ENCODE data around the gene PGPEP1.

Gene PGPEP1, protein sequence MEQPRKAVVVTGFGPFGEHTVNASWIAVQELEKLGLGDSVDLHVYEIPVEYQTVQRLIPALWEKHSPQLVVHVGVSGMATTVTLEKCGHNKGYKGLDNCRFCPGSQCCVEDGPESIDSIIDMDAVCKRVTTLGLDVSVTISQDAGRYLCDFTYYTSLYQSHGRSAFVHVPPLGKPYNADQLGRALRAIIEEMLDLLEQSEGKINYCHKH

DNA sequence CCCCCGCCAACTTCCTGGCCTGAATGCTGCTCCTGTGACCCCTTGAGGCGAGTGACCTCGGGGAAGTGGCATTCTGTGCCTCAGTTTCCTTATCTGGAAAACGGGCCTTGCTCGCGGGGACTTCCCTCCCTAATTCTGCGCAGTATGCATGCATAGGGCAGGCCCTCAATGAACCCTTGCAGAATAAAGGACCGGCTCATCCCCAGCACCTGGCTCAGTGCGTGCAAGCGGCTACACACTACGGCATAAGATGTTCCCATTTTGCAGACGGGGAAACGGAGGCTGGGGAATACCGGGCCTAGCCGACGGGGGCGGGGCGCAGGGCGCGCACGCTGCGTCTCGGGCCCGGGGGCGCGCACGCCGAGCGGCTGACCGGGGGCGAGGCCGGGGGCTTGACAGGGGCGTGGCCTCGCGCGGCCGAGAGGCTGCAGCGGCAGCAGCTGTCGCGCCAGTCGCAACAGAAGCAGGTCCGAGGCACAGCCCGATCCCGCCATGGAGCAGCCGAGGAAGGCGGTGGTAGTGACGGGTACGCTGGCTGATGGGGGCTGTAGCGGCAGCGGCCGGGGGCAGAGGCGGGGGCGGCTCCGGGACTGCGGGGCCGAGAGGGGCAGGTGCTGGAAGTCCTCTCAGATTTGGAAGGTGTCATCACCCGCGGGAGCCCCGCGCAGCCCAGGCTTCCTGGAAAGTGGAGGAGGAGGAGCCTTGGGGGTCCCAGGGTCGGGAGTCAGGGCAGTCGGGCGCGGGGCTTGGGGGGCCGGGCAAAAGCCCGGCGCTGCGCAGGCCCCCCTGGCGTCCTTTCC, at the start of gene PGPEP1:
Gene PGPEP1 (plus strand): TSS at position 409 of the 800 bp plus-strand sequence. CDS start 84 bp downstream, at position 493.
- H3K4me3 ChIP-seq (ENCODE audit: low read length) = peak within 1 kb of the TSS; percentile 73
- DNase-seq (ENCODE audit: low read depth) = no peak
- TF ChIP-seq, protein P1, sequence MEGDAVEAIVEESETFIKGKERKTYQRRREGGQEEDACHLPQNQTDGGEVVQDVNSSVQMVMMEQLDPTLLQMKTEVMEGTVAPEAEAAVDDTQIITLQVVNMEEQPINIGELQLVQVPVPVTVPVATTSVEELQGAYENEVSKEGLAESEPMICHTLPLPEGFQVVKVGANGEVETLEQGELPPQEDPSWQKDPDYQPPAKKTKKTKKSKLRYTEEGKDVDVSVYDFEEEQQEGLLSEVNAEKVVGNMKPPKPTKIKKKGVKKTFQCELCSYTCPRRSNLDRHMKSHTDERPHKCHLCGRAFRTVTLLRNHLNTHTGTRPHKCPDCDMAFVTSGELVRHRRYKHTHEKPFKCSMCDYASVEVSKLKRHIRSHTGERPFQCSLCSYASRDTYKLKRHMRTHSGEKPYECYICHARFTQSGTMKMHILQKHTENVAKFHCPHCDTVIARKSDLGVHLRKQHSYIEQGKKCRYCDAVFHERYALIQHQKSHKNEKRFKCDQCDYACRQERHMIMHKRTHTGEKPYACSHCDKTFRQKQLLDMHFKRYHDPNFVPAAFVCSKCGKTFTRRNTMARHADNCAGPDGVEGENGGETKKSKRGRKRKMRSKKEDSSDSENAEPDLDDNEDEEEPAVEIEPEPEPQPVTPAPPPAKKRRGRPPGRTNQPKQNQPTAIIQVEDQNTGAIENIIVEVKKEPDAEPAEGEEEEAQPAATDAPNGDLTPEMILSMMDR (conservative IDR thresholded peaks at IDR 0.05; ENCODE audit: low read depth, low read length) = no peak

DNA sequence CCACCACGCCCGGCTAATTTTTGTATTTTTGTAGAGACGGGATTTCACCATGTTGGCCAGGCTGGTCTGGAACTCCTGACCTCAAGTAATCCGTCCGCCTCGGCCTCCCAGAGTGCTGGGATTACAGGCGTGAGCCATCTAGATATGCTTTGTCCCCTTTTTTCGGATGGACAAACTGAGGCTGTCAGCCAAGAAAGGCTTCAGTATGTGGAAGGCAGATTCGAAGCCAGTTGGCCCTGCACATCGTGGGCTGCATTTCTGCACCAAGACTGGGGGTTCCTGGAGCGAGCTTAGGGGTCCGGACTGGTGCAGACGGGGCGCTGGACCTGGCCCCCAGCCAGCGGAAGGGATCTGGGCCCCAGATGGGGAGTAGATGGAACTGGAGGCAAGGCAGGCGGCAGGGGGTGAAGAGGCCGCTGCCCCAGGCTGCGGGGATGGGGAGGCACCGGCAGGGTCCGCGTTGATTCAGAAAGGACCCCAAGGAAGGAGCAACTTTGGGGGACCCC, 49.3 kb upstream of the PGPEP1 start:
- TF ChIP-seq, protein P1 (conservative IDR thresholded peaks at IDR 0.05; ENCODE audit: low read depth, low read length) = no peak
- H3K4me3 ChIP-seq (ENCODE audit: low read length) = peak overlapping the region; percentile 40
- no peak for DNase-seq (ENCODE audit: low read depth)

DNA sequence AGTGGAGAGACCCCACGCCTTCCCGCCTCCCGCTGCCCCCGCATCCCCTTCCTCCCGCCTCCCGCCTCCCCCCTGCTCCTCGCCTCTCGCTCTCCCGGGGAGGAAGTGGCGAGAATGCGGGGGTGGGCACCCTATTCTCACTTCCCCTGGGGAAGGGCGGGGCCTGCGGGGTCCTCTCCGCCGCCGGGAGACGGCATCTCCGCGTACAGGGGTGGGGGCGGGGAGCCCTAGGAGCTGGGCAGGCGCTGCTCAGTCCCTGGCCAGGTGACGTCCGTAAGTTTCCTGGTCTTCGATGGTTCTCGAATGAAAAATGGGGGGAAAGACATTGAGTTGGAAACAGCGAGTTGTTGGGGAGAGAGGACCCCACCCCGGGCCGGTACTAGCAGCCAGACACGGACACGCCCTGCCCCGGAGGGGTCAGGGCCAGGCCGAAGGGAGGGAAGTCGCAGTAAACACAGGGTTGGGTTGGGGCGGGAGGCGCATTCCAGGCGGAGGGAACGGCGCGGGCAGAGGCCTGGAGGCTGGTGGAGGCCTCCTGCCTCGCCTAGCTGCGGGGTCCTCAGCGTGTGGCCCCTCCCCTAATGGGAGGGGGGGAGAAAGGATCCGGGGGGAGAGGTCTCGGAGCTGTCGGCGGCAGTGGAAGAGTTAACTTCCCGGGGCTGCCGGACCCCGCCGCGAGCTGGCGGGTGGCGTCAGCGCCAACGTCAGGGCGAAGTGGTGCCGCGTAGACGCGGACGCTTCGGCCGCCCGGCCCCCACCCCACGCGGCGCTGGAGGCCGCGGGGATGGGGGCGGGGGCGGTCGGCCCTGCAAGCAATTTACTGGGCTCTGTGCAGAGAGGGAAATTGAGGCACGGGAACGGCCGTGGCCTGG, 48.6 kb upstream of the PGPEP1 start:
- peak overlapping the region; percentile 60 for H3K4me3 ChIP-seq (ENCODE audit: low read length)
- TF ChIP-seq, protein P1 (conservative IDR thresholded peaks at IDR 0.05; ENCODE audit: low read depth, low read length) = no peak
- DNase-seq (ENCODE audit: low read depth) = no peak

DNA sequence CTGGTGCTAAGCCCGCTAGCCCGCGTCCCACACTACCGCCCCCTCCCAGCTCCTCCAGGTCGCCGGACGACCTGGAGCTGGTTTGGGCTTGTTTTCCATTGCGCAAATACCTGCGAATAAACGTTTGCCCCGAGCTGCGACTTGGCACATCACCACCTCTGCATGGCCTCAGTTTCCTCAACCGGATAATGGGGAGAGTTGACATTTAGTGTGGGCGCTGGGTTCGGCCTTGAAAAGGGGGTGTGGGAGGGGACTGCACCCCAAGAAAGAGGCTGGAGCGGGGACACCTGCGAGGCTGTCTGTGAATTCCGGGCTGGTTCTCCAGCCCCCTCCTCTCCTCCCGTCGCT, 48.0 kb upstream of the PGPEP1 start:
- DNase-seq (ENCODE audit: low read depth) = no peak
- peak overlapping the region; percentile 60 for H3K4me3 ChIP-seq (ENCODE audit: low read length)
- TF ChIP-seq, protein P1 (conservative IDR thresholded peaks at IDR 0.05; ENCODE audit: low read depth, low read length) = no peak

DNA sequence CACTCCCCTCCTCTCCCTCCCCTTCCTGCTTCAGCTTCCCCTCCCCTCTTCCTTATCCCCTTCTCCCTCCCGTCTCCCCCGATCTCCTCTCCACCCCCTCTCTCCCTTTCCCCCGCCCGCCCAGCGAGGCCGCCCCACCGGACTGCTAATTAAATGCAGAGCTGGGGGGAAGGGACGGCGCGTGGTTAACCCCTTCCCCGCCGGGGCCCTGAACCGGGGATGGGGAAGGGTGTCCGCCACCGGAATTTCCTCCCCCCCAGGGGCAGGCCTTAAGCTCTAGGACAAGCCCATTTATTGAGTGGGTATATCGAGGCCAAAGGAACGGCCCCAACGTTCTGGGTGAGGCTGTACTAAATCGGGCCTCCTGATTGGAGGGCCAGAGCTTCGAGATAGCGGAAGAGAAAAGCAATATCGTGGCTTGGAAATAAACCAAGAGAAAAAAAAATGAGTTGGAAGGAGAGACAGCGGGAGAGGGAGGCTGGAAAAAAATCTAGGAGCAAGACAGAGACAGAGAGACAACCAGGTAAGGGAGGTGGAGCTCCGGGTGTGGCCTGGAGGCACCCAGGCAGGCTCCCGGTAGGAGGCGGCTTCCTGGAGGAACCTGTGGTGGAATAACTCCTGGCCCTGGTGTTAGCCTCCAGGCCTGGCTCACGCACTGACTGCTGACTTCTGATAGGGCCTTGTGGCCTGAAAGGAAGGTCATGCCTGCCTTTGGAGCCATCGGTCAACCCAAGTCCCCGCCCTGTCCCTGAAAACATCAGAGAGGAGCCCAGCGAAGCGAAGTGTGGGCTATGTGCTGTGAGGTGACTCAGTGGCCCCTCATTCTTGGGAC, 47.4 kb upstream of the PGPEP1 start:
- DNase-seq (ENCODE audit: low read depth) = no peak
- peak overlapping the region; percentile 60 for H3K4me3 ChIP-seq (ENCODE audit: low read length)
- TF ChIP-seq, protein P1 (conservative IDR thresholded peaks at IDR 0.05; ENCODE audit: low read depth, low read length) = no peak
